A549 (cell line): ENCODE data around the gene NSMCE1. TPM values are rescaled to one million over a fixed set of nuclear protein-coding genes. Genes with fewer than 3 reads are reported as not detected.

Experiments
- ATAC-seq, 2 experiments: fragments of 200-7000 bp in 1 of 2; fragments of >200 bp in 1 of 2; cut with Nextera tagmentation in 1 of 2; cut with Tn5 transposase in 1 of 2; 3 replicates each; pipeline versions ENCODE4 v1.8.0 to v1.9.1; 2018 to 2020; ENCODE audit warnings: mild to moderate bottlenecking in 1 of 2, moderate library complexity in 1 of 2
- CTCF ChIA-PET: fragments of 300-600 bp; sonication (Branson Sonifier 250); formaldehyde crosslinking; extraction: SDS; loops from one replicate; lab custom pipeline; 2021; ENCODE audit warnings: antibody characterized with exemption, inconsistent platforms; lab: Yijun Ruan, JAX
- POLR2A ChIA-PET: fragments of 350-600 bp; formaldehyde crosslinking; extraction: SDS; loops from one replicate; lab custom pipeline; 2021; ENCODE audit warnings: antibody characterized with exemption, inconsistent platforms; lab: Yijun Ruan, JAX
- DNase-seq, 2 experiments: peaks; one replicate each; pipeline versions ENCODE4 v3.0.0 to v3.0.0-alpha.2; 2011 to 2016; ENCODE audit warnings: low read depth in 1 of 2, low spot score in 1 of 2
- FAIRE-seq: peaks from 2 replicates; lab custom pipeline; 2011; peaks lifted over from hg19 to GRCh38; lab: Jason Lieb, UNC
- H3K27ac ChIP-seq, 2 experiments: fragments of >200 bp; sonication (Bioruptor Twin); formaldehyde crosslinking; 3 replicates each; pipeline ENCODE4 v1.5.1; 2016 to 2017
- H3K4me1 ChIP-seq: fragments of >200 bp; sonication (Bioruptor Twin); formaldehyde crosslinking; 3 replicates; pipeline ENCODE4 v1.6.1; 2016
- H3K4me2 ChIP-seq: fragments of >200 bp; sonication (Bioruptor Twin); formaldehyde crosslinking; 3 replicates; pipeline ENCODE4 v1.6.1; 2016
- H3K4me3 ChIP-seq: fragments of >200 bp; sonication (Bioruptor Twin); formaldehyde crosslinking; 3 replicates; pipeline ENCODE4 v1.5.1; 2016
- H3K9me3 ChIP-seq: fragments of >200 bp; sonication (Bioruptor Twin); formaldehyde crosslinking; 3 replicates; pipeline ENCODE4 v1.6.1; 2016
- CBX2 ChIP-seq: fragments of 200-600 bp; sonication (generic); IDR thresholded peaks from 2 replicates; pipeline ENCODE4 v1.6.1; 2016; ENCODE audit warnings: low read depth, mild to moderate bottlenecking, borderline replicate concordance
- CHD4 ChIP-seq: fragments of 200-600 bp; sonication (generic); IDR thresholded peaks from 2 replicates; pipeline ENCODE4 v1.6.1; 2016; ENCODE audit warnings: antibody characterized with exemption, mild to moderate bottlenecking, borderline replicate concordance
- HOXA7 ChIP-seq: fragments of 250-450 bp; sonication (Bioruptor Pico); IDR thresholded peaks from 2 replicates; pipeline ENCODE4 v1.5.0; 2020; ENCODE audit warnings: mild to moderate bottlenecking, moderate library complexity
- MAZ ChIP-seq: fragments of 150-350 bp; IDR thresholded peaks from 2 replicates; pipeline ENCODE4 v1.6.1; 2014; ENCODE audit warnings: antibody characterized with exemption, low read depth, low read length, borderline replicate concordance
- NPAS2 ChIP-seq: fragments of 250-450 bp; sonication (Bioruptor Pico); IDR thresholded peaks from 2 replicates; pipeline ENCODE4 v1.8.0; 2022; ENCODE audit warnings: mild to moderate bottlenecking, moderate library complexity, borderline replicate concordance
- RAD21 ChIP-seq, 2 experiments: fragments of >200 bp in 1 of 2; sonication (Bioruptor Twin) in 1 of 2; formaldehyde crosslinking in 1 of 2; IDR thresholded peaks in 1 of 2; conservative IDR thresholded peaks in 1 of 2; 2 replicates in 1 of 2; 3 replicates in 1 of 2; pipeline ENCODE4 v1.6.1; 2012 to 2018; ENCODE audit warnings: inconsistent platforms in 1 of 2
- RNF2 ChIP-seq: fragments of 200-600 bp; sonication (generic); IDR thresholded peaks from 2 replicates; pipeline ENCODE4 v1.6.1; 2016; ENCODE audit warnings: low read depth, mild to moderate bottlenecking, antibody characterized with exemption, moderate library complexity, borderline replicate concordance
- SMC3 ChIP-seq: fragments of >200 bp; sonication (Bioruptor Twin); formaldehyde crosslinking; IDR thresholded peaks from 3 replicates; pipeline ENCODE4 v1.6.1; 2018; ENCODE audit warnings: inconsistent platforms
- ZC3H11A ChIP-seq: fragments of 450-650 bp; IDR thresholded peaks from 2 replicates; pipeline ENCODE4 v1.6.1; 2014; ENCODE audit warnings: antibody characterized with exemption, mild to moderate bottlenecking
- ZNF302 ChIP-seq: fragments of 250-450 bp; sonication (Bioruptor Pico); IDR thresholded peaks from 2 replicates; pipeline ENCODE4 v1.9.0; 2021; ENCODE audit warnings: inconsistent platforms, mild to moderate bottlenecking, moderate library complexity
- WGBS: methylation state at CpG from one replicate; pipeline ENCODE4 v1.1.6; 2017; ENCODE audit errors: missing lambda C conversion rate; 5-methylcytosine and 5-hydroxymethylcytosine counted together
- polyA plus RNA-seq, 4 experiments: library from polyadenylated mRNA; depleted of rRNA in 3 of 4; stranded (reverse); fragments of >200 nt; fragmentation: RNase III in 1 of 4; extraction: RNeasy Plus Mini Kit Qiagen cat#74134 plus additional on column Dnase treatment in 1 of 4; gene quantifications; 2 replicates in 3 of 4; 3 replicates in 1 of 4; pipeline ENCODE4 v1.2.3, GENCODE V29; 2011 to 2017
- TF ChIP-seq, protein P1 (sequence below): fragments of >200 bp; sonication (Bioruptor Twin); formaldehyde crosslinking; IDR thresholded peaks from 3 replicates; pipeline ENCODE4 v1.5.1; 2016
- TF ChIP-seq, protein P2 (sequence below): fragments of >200 bp; sonication (Bioruptor Twin); formaldehyde crosslinking; IDR thresholded peaks from 2 replicates; pipeline ENCODE4 v1.6.1; 2016
- TF ChIP-seq, protein P3 (sequence below): fragments of 250-450 bp; sonication (Bioruptor Pico); IDR thresholded peaks from 2 replicates; pipeline ENCODE4 v1.5.0; 2020; ENCODE audit warnings: low read depth, mild to moderate bottlenecking, moderate library complexity
- TF ChIP-seq, protein P4 (sequence below): fragments of 250-450 bp; sonication (Bioruptor Pico); IDR thresholded peaks from 2 replicates; pipeline ENCODE4 v1.5.0; 2021; ENCODE audit warnings: mild to moderate bottlenecking, moderate library complexity, borderline replicate concordance
- TF ChIP-seq, protein P5 (sequence below): fragments of 200-600 bp; sonication (generic); IDR thresholded peaks from 2 replicates; pipeline ENCODE4 v1.6.1; 2016; ENCODE audit warnings: antibody characterized with exemption, mild to moderate bottlenecking, moderate library complexity

NSMCE1 gene
- polyA plus RNA-seq, 2 of the 4 experiments (the other 2 are of a cell fraction): 32.0 to 59.9 TPM

DNA sequence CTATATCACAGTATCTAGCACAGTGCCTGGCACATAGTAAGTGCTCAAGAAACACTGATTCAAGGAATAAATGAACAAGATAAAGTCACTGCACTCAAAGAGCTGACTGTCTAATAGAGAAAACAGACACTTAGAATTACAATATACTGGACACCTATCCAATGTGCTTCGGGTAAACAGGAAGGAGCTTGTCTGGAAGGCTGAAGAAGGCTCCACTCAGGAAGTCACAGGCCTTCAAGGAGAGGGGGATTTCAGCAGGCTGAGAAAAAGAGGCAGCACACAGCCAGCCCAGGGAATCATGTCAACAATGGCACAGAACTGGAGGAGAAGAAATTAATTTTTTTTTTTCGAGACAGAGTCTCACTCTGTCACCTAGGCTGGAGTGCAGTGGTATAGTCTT is 35.5 kb upstream of the NSMCE1 start:
- WGBS: 39% methylated on average over 2 of the region's 2 CpGs
- H3K4me2 ChIP-seq: no peak overlapping the region
- TF ChIP-seq, protein P1, sequence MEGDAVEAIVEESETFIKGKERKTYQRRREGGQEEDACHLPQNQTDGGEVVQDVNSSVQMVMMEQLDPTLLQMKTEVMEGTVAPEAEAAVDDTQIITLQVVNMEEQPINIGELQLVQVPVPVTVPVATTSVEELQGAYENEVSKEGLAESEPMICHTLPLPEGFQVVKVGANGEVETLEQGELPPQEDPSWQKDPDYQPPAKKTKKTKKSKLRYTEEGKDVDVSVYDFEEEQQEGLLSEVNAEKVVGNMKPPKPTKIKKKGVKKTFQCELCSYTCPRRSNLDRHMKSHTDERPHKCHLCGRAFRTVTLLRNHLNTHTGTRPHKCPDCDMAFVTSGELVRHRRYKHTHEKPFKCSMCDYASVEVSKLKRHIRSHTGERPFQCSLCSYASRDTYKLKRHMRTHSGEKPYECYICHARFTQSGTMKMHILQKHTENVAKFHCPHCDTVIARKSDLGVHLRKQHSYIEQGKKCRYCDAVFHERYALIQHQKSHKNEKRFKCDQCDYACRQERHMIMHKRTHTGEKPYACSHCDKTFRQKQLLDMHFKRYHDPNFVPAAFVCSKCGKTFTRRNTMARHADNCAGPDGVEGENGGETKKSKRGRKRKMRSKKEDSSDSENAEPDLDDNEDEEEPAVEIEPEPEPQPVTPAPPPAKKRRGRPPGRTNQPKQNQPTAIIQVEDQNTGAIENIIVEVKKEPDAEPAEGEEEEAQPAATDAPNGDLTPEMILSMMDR: no peak
- TF ChIP-seq ZNF302 (CRISPR knock-in tag): no peak
- TF ChIP-seq, protein P2, sequence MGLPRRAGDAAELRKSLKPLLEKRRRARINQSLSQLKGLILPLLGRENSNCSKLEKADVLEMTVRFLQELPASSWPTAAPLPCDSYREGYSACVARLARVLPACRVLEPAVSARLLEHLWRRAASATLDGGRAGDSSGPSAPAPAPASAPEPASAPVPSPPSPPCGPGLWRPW: no peak
- TF ChIP-seq HOXA7: no peak
- no peak for TF ChIP-seq RNF2
- TF ChIP-seq, protein P3, sequence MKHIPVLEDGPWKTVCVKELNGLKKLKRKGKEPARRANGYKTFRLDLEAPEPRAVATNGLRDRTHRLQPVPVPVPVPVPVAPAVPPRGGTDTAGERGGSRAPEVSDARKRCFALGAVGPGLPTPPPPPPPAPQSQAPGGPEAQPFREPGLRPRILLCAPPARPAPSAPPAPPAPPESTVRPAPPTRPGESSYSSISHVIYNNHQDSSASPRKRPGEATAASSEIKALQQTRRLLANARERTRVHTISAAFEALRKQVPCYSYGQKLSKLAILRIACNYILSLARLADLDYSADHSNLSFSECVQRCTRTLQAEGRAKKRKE (CRISPR knock-in tag): no peak
- TF ChIP-seq RAD21 (conservative IDR thresholded peaks at IDR 0.05 in 1 of 2, IDR thresholded peaks at IDR 0.05 in 1 of 2): no peak
- TF ChIP-seq, protein P4, sequence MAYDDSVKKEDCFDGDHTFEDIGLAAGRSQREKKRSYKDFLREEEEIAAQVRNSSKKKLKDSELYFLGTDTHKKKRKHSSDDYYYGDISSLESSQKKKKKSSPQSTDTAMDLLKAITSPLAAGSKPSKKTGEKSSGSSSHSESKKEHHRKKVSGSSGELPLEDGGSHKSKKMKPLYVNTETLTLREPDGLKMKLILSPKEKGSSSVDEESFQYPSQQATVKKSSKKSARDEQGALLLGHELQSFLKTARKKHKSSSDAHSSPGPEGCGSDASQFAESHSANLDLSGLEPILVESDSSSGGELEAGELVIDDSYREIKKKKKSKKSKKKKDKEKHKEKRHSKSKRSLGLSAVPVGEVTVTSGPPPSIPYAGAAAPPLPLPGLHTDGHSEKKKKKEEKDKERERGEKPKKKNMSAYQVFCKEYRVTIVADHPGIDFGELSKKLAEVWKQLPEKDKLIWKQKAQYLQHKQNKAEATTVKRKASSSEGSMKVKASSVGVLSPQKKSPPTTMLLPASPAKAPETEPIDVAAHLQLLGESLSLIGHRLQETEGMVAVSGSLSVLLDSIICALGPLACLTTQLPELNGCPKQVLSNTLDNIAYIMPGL: no peak
- TF ChIP-seq MAZ: no peak
- TF ChIP-seq CBX2: no peak
- TF ChIP-seq ZC3H11A: no peak
- no peak for TF ChIP-seq NPAS2 (CRISPR knock-in tag)
- TF ChIP-seq SMC3: no peak
- TF ChIP-seq, protein P5, sequence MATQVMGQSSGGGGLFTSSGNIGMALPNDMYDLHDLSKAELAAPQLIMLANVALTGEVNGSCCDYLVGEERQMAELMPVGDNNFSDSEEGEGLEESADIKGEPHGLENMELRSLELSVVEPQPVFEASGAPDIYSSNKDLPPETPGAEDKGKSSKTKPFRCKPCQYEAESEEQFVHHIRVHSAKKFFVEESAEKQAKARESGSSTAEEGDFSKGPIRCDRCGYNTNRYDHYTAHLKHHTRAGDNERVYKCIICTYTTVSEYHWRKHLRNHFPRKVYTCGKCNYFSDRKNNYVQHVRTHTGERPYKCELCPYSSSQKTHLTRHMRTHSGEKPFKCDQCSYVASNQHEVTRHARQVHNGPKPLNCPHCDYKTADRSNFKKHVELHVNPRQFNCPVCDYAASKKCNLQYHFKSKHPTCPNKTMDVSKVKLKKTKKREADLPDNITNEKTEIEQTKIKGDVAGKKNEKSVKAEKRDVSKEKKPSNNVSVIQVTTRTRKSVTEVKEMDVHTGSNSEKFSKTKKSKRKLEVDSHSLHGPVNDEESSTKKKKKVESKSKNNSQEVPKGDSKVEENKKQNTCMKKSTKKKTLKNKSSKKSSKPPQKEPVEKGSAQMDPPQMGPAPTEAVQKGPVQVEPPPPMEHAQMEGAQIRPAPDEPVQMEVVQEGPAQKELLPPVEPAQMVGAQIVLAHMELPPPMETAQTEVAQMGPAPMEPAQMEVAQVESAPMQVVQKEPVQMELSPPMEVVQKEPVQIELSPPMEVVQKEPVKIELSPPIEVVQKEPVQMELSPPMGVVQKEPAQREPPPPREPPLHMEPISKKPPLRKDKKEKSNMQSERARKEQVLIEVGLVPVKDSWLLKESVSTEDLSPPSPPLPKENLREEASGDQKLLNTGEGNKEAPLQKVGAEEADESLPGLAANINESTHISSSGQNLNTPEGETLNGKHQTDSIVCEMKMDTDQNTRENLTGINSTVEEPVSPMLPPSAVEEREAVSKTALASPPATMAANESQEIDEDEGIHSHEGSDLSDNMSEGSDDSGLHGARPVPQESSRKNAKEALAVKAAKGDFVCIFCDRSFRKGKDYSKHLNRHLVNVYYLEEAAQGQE: no peak
- TF ChIP-seq CHD4: no peak

More for the DNA sequence above, 35.5 kb upstream of the NSMCE1 start:
- no peak overlapping the region for H3K4me3 ChIP-seq
- H3K4me1 ChIP-seq: no peaks in the 10 kb centered on the region
- ATAC-seq: no peak
- ChIA-PET CTCF (interaction anchor here (1.4 to 3.1 kb wide), 2 partner anchors 64 to 70 kb away, joined by 6 to 16 read pairs; no protein-coding TSS in a partner anchor), POLR2A (no interaction called here)
- FAIRE-seq: no peak
- no peak for DNase-seq
- peaks cover 9% of the 10 kb centered on the region; the same call in 1 of the 3 replicates for H3K9me3 ChIP-seq
- H3K27ac ChIP-seq: no peak overlapping the region
